KG1 (cell line): Measurements from ENCODE around the gene PMEPA1.

Experiments
- DNase-seq: peaks from one replicate; lab custom pipeline; 2025; lab: John Stamatoyannopoulos, UW

PMEPA1 gene

DNA sequence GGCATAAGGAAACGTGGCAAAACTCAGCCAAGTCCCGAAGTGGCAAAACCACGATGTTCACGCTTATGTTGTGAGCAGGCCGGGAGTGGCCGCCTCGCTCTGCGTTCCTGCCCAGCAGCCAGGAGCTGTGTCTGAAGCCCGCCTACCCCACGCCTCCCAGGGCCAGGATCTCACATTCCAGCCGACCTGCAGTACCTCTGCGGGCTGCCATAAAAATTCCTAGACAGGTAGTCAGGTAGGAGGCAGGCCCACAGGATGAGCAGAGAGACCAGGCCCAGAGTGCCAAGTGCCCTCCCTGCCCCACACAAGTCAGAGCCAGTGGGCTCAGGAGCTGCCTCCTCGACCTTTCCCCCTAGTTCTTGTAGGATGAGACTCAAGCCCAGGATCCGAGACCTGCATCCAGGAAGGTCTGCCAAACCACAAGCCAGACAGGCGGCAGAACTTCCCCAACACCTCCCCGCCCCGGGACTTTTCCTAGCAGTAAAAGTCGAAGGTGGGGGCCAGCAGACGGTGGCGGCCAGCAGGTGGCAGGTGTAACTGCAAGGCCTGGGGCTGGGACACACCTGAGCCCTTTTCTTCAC is 16.7 kb downstream of the PMEPA1 start:
- DNase-seq = no peak

DNA sequence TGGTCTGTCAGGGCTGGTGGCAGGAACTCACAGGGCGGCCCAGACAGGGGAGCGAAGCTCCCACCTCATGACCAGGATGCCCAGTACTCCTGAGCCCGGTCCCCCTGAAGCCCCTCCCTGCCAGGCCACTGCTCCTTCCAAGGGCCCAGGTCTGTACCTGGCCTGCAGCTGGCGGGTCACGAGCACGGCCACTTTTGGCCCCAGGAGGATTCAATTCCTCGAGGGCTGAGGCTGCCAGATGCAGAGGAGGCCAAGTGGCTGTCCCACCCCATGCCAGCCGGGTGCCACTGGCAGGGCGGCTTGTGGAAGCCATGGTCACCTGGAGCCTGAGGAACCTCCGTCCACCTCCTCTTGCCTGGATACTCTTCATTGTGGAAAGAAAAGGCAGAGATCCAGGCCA is 17.4 kb downstream of the PMEPA1 start:
- no peak for DNase-seq

DNA sequence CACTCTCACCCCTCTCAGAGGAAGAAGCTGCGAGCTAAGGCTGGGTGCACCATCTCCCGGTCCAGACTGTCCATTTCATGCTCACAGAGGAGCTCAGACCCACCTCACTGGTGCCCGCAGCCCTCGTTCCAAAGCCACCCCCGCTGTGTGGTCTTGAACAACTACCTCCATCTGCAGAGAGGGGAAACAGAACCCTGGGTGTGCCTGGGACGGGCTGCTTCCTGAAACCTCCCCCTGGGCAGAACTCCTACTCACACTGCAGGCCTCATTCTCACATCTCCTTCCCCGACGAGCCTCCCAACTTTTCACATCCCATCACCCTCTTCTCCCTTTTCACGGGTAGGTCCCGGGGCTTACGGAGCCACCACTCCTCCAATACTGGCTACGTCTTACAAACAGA is 18.1 kb downstream of the PMEPA1 start:
- no peak for DNase-seq

DNA sequence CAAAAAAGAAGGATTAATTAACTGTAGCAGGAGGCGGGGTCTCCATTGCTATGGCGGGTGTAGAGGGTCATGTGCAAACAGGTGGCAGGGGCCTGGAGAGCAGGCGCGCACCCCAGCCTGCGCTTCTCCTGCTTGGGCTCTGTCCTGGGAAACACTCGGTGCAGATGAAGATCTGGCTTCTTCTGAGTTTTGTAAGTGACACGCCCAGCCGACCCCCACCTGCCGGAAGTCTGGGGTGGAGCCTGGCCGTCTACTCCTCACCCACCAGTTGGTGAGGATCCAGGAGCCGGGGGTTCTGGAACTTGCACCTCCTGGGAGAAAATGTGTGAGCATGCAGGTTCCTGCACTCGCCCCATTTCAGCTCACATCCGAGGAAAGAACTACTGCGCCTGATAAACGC is 19.3 kb downstream of the PMEPA1 start:
- no peak for DNase-seq

DNA sequence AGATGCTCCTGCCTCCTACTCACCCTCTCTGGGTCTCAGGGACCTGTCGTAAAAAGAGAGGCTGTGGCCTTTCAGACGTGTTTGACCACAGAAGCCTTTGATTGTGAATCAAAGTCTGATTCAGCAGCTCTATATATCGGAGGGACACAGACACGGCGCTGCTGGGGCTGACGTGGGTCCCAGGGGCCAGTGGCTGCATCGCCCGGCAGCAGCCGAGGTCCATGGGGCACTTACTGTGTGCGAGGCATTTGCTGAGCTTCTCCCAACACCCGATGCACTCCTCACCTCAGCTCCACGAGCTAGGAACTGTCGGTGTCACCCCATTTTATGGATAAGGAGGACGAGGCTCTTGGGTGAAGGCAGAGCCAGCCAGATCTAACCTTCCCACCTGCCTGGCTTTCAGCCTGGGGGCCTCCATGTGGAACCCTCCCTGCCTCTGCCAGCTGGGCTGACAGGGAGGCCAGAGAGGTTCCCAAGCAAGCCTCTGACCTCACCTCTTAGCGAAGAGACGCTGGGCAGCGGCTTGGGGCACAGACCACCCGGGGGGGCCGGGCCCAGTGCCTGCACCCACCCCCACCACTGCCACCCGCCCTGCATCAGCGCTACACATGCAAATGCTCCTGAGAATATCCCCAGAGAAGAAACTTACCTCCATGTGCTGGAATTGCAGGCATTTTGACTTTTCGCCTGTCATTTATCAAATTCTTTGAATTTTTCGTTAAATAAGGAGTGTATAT is 19.9 kb downstream of the PMEPA1 start:
- no peak for DNase-seq

DNA sequence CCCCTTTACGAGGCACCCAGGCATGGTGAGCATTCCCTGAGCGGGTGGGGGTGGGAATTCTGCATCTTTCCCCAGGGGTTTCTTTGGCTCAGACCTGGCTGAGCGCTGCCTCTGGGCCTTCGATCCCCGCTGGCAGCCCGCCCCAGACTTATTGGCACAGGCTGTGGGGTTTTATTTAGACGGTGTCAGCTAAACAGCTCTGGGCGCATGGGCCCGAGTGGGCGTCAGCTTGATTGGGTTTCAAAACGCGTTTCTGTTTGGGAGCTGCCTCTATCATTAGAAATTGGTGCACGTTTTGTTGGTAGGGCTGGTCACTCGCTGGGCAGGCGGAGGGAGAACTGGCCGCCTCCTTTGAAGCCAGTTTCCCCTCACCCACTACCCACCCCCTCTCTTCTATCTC is 21.0 kb downstream of the PMEPA1 start:
- no peak for DNase-seq

DNA sequence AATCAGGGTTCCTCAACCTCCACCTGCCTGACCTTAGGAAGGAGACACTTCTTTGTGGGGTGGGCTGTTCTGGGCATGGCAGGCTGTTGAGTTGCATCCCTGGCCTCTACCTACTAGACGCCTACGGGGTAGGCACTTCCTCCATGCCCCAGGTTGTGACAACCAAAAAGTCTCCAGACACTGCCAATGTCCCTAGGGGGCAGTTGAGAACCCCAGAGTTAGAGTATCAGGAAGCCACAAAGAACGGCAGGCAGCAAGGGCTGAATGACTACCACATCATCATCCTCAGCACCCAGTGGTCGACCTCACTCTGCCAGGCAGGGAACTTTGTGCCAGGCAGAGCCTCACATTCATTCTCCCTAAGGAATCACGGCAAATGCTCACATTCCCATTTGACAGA is 21.5 kb downstream of the PMEPA1 start:
- no peak for DNase-seq

DNA sequence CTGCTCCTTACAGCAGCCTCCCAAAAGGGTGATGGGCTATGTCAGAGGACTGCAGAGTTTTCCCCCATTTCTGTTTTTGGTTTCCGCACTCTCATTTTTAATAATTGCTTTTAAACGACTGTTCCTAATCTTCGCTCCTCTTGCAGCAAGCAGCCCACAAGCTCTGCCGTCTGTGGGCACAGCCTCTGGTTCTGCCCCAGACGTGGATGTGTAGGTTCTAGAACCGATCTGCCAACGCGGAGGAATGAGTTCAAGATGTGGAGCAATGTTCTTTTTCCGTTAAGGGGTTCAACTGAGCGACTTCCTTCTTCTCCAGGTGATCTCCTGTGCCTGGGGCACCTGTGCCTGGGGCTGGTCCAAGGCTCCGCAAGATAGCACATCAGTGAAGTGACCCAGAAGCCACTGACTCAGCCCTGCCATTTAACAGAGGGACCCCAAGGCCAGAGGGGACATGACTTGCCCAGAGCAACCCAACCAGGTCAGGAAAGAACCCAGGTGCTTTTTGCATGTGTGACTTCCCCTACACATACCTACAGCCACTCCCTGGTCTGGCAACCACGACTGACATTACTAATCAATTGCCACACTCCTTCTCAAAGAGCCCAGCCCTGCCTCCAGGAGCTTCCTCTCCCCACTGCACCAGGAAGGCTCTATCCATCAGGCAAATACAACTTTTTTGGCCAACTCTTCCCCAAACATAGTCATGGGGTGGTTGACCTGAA is 22.7 kb downstream of the PMEPA1 start:
- DNase-seq = no peak

DNA sequence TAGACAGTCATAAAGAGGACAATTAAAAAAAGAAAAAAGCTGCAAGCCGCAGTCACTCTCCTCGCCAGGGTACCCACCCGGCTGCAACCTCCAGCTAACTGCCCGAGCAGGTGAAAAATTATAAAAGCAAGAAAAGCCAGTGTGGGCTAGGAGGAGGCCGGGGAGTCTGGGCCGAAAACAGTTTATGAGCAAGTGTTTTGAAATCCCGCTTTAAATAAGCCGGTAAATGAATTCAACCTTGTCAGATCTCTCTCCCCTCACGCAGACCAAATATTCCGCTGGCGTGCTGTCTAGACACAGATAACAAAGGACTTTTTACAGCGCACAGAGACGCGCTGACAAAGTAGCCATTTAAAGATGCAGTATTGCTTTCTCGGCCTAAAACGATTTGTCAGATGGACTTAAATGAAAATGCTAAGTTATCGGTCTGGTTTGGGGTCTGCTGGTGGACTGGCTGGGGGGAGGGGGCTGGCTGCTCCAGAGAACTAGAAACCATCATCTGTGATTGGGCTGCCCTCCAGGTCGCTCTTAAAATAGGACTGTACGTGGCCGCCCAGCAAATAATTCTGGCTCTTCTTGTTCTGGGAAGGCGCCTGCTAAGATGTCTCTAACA is 24.6 kb downstream of the PMEPA1 start:
- no peak for DNase-seq

DNA sequence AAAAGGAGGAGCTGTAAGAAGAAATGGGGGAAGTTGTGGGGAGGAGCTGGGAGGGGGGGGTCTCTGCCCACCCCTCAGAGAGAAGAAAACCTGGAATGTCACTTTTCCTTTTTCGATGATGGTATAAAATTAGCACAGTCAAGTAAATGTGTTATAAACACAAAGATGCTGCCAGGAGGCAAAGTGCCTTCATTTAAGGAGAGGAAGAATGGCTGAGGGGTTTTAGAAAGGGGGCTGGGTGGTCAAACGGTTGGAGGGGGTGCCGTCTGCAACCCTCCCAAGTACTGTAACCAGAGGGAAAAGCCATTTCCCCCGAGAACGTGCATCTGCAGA is 25.0 kb downstream of the PMEPA1 start:
- no peak for DNase-seq

DNA sequence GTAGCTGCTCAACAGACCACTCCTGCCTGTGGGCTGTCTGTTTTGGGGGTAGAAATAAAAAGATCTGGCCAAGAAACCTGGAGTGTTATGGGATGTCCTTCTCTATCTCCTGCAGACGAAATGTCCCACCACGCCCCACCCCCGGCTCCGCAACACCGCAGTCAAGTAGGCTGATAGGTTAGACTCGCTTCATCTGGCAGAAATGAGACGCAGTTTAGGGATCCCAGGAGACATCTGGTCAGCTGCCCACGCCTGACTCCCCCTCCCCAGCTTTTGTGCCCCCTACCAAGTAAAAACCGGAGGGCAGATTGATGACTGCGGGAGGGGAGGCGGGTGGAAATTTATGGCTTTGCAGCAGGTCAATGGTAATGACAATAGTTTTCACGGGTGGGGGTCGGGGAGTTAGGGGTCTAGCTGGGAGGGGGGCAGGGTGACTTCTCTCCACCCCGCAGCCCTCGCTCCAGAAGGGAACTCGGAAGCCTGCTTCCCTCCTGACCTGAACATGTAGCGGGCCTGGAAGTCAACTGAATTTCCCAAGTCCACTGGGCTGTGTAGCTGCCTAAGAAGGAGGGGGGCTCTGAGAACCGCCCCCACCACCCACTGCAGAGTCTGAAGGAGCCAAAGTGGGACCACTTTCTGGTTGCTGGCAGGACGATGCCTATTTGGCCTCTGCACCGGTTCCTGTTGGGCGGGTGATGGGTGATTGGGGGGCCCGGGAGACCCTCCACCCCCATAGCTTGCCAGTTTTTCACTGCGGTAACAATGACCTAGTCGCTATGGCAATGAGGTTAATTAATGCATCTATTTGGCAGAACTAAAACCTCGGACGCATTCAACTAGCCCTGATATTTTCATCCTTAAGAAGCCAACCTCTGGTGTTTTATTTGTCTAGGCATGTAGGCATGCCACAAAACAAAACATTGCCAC is 25.7 kb downstream of the PMEPA1 start:
- no peak for DNase-seq

DNA sequence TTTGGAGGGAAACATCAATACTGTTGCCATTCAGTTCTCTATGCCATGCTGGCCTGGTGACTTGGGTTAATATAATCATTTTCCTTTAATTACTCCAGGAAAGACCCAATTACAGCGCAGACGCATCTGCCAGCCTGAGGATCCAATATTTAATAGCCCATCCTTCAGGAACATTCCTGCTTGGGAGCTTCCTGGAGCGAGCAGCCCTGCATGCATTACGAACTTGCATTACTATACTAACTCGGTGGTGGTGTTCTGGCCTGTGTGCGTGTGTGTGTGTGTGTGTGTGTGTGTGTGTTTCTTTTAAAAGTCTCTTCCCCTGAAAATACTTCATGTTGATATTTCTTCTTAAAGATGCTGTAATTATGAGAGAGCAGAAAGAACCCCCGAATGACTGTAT is 26.5 kb downstream of the PMEPA1 start:
- DNase-seq = no peak

DNA sequence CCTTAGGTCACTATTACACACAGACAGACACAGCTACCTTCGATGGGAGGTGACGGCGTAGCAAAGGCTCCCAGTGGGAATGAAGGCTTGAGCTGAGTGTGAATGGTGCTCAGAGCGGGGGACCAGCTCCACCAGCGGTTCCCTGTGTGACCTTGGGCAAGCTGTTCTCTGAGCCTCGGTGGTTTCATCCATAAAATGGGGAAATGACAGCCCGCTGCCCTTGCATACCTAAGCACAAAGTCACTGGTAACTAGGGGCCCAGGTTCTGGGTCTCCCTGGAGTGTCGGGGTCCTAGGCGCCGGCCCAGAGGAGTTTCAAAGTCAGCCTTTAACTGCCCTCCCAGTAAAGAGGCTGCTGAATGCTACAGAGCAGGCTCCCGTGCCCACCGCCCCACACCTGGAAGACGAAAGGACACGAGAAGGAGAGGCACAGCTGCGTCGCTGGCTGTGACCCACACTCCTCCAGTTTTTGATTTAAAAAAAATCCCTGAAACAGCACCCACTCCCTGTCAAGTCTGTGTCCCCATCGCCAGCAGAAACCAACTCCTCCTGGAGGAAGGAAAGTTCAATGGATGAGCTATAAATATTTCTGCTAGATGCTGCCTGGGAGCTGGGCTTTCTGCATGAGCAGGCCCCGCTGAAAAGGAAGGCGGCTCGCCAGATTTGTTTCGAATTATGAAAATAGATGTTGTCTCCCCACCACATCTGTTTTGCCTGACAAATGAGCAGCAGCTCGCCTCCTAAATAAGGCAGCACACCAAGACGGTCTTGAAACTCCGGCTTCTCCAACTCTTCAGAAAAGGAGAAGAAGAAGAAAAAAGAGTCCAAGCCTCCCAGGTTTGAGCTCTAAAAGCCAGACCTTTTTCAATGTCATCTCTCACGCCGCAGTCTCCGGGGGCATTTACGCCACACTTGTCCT is 27.4 kb downstream of the PMEPA1 start:
- DNase-seq = no peak

DNA sequence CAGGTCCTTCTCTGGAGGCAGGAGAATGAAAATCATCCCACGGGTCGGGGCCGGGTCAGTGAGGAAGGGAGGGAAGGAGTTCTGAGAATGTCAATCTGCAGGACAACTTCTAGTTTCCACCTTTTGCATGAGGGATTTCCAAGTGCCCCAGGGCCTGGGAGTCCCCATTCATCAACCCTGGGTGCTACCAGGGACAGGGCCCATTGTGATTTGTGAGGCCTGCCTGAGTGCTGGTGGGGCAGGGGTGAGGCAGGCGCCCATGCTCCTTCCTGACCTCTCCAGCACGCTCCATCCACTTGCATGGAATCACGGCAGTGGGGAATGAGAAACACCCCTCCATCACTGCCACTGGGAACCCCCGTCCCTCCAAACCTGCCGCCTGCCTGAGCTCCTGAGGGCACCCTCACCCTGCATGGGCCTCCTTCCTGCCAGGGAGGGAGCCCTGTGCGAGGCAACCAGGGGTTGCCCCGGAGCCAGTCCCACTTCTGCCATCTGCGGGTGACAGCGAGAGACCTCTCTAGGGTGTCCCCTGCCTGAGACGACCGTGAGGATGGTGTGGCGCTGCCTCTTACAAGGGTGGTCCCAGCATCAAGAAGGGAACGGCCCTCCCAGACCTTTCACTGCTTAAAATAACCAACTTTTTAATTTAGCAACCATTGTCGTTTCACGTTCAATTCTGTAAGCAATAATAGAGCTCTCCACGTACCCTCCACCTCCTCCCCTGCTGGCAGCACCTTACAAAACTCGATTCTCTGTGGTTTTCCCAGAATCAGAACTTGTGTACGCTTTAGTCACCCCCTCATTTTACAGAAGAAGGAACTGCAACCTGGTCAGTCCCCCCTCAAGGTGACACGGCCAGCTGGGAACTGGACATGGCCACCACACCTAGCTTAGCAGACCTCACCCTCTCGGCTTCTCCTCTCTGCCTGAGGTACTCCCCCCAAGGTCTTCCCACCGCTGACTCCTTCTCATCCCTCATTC is 28.6 kb downstream of the PMEPA1 start:
- no peak for DNase-seq

DNA sequence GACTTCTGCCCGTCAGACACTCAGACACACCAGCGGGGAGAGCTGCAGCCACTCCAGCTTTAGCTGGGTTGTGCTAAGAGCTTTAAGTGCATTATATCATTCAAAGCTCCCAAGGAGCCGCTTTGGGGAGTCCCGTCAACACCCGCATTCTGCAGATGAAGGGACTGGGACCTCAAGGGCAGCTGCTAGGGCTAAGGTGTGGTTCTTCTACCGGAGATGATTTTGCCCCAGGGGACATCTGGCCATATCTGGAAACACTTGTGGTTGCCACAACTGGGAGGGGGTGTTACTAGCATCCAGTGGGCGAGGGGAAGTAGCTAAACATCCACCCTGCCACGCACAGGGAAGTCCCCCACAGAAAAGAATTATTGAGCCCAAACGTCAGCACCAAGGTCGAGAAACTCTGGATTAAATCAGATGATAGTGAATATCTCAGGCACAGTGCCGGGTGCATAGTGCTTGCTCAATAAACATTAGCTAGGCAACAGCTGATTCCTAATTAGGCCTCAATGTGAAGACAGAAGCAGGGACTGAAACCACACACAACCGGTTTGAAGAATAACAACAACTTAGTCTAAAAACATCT is 29.6 kb downstream of the PMEPA1 start:
- DNase-seq = no peak

DNA sequence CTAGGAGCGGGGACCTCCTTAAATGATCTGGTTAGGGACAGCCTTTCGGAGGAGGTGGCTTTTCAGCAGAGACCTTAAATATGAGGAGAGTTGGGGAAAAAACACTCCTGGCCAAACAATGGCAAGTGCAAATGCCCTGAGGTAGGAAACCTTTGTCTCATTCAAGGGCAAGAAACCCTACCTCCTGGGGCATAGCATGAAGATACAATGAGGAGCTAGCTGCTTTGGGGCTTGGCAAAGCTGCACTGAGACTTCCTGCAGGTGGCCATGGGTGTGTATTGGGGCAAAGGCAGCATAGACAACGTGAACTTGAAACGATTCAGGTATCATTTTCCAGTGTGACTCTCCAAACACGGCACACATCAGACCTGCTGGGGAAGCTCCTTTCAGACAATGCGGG is 30.7 kb downstream of the PMEPA1 start:
- no peak for DNase-seq

DNA sequence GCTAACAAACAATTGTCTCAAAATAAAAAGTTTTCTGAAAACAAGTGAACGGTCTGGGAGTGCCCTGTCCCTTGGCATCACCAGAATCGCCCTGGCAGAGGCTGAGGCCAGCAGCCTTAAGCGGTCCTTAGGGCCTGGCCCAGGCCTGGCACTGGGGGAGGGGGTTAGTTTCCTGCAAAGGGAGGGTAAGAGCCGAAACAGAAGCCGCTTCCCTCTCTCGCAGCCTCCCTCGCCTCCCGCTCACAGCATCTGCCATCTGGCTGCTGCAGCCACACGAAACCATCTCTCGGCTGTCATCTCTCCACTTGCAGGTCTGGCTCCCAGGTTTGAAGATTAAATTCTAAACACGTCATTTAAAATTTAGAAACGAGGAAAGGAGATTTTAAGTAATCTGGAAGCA is 31.5 kb downstream of the PMEPA1 start:
- DNase-seq = no peak

DNA sequence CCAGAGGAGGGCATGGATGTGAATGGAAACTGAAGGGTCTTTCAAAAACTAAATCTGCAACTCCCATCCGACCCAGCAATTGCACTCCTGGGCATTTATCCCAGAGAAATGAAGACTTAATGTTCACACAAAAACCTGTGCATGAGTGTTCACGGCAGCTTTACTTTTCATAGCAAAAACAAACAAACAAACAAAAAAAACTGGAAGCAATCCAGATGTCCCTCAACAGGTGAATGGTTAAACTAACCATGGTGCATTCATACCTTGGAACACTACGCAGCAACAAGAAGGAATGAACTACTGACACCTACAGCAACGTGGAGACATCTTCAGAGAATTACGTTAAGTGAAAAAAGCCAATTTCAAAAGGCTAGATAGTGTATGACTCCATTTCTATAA is 32.2 kb downstream of the PMEPA1 start:
- no peak for DNase-seq
